Upper lobe of left lung (tissue), 6 donors: ENCODE results near the gene PLIN4. TPM values are rescaled to one million over a fixed set of nuclear protein-coding genes. Genes with fewer than 3 reads are reported as not detected.

Experiments
- ATAC-seq, 2 donors: fragments of 200-7000 bp; cut with Tn5 transposase; one replicate each; pipeline ENCODE4 v1.9.1; 2022; ENCODE audit warnings: mild to moderate bottlenecking in 2 of 2, moderate library complexity in 2 of 2; ENCODE audit not compliant: low FRiP score in 2 of 2
- DNase-seq, 2 donors: peaks; one replicate each; pipeline ENCODE4 v3.0.0-alpha.2; 2019 to 2020
- H3K27ac ChIP-seq, 4 donors: fragments of 200-600 bp; sonication (generic); one replicate each; pipeline ENCODE4 v1.5.1; 2016 to 2019
- H3K27me3 ChIP-seq, 4 donors: fragments of 200-600 bp; sonication (generic); one replicate each; pipeline ENCODE4 v1.5.1; 2017 to 2019
- H3K36me3 ChIP-seq, 4 donors: fragments of 200-600 bp; sonication (generic); one replicate each; pipeline ENCODE4 v1.5.1; 2016 to 2019
- H3K4me1 ChIP-seq, 4 donors: fragments of 200-600 bp; sonication (generic); one replicate each; pipeline ENCODE4 v1.5.1; 2018 to 2019
- H3K4me3 ChIP-seq, 4 donors: fragments of 200-600 bp; sonication (generic); one replicate each; pipeline ENCODE4 v1.5.1; 2017 to 2019; ENCODE audit warnings: mild to moderate bottlenecking in 2 of 4, moderate library complexity in 1 of 4
- H3K9me3 ChIP-seq, 4 donors: fragments of 200-600 bp; sonication (generic); one replicate each; pipeline ENCODE4 v1.5.1; 2018 to 2019
- EP300 ChIP-seq, 4 donors: sonication (generic); formaldehyde crosslinking; IDR thresholded peaks; one replicate each; pipeline ENCODE4 v1.5.1; 2017; ENCODE audit warnings: antibody characterized with exemption in 4 of 4, control low read depth in 2 of 4
- POLR2A ChIP-seq, 4 donors: fragments of 450-650 bp; IDR thresholded peaks; one replicate each; pipeline ENCODE4 v1.5.1; 2016 to 2017; ENCODE audit warnings: antibody characterized with exemption in 4 of 4, mild to moderate bottlenecking in 2 of 4
- POLR2AphosphoS5 ChIP-seq, 2 donors: sonication (generic); formaldehyde crosslinking; IDR thresholded peaks; one replicate each; pipeline ENCODE4 v1.5.1; 2017; ENCODE audit warnings: antibody characterized with exemption in 2 of 2
- WGBS, 2 donors: methylation state at CpG; one replicate each; pipeline ENCODE4 v1.1.5; 2017 to 2018; 5-methylcytosine and 5-hydroxymethylcytosine counted together
- total RNA-seq, 6 donors: library from RNA; depleted of rRNA in 4 of 6; stranded (reverse); fragments of >200 nt in 4 of 6; gene quantifications; one replicate each; pipeline versions ENCODE4 v1.1.0 to v1.2.1, GENCODE V29; 2016 to 2021
- TF ChIP-seq, protein P1 (sequence below), 6 experiments: fragments of 450-650 bp in 4 of 6; fragments of 200-600 bp in 2 of 6; sonication (generic) in 2 of 6; IDR thresholded peaks; one replicate each; pipeline ENCODE4 v1.5.1; 2016 to 2019; ENCODE audit warnings: antibody characterized with exemption in 6 of 6
- donor health status: DM: no; HTN: no; CAD: no; lungs with moderate emphysema.
- donor health status: DM: no; HTN: yes; CAD: no; lungs with severe emphysema.

Gene PLIN4
- total RNA-seq, 6 donors from 2014 or later = 1.8 to 11.5 (median 3.8) TPM

GRCh38 chr19:4467835-4468234, 50.5 kb downstream of the PLIN4 start:
- WGBS, 2 donors = 86 to 91% methylated on average over 3 of the region's 3 CpGs
- TF ChIP-seq POLR2A (IDR thresholded peaks at IDR 0.05) = no peak
- no peak for TF ChIP-seq EP300 (IDR thresholded peaks at IDR 0.05)
- TF ChIP-seq, protein P1, sequence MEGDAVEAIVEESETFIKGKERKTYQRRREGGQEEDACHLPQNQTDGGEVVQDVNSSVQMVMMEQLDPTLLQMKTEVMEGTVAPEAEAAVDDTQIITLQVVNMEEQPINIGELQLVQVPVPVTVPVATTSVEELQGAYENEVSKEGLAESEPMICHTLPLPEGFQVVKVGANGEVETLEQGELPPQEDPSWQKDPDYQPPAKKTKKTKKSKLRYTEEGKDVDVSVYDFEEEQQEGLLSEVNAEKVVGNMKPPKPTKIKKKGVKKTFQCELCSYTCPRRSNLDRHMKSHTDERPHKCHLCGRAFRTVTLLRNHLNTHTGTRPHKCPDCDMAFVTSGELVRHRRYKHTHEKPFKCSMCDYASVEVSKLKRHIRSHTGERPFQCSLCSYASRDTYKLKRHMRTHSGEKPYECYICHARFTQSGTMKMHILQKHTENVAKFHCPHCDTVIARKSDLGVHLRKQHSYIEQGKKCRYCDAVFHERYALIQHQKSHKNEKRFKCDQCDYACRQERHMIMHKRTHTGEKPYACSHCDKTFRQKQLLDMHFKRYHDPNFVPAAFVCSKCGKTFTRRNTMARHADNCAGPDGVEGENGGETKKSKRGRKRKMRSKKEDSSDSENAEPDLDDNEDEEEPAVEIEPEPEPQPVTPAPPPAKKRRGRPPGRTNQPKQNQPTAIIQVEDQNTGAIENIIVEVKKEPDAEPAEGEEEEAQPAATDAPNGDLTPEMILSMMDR (IDR thresholded peaks at IDR 0.05) = no peak
- no peak for TF ChIP-seq POLR2AphosphoS5 (IDR thresholded peaks at IDR 0.05)
- H3K36me3 ChIP-seq = no peaks in the 10 kb centered on the region
- no peaks in the 10 kb centered on the region for H3K9me3 ChIP-seq
- no peak overlapping the region for H3K4me3 ChIP-seq
- no peak overlapping the region for H3K27ac ChIP-seq
- H3K27me3 ChIP-seq = no peaks in the 10 kb centered on the region
- ATAC-seq (no peak), DNase-seq (no peak)
- peaks cover 3 to 10% (median 5%) of the 10 kb centered on the region in 4 donors for H3K4me1 ChIP-seq

- TF ChIP-seq, protein P1 (IDR thresholded peaks at IDR 0.05) = no peak
- no peak for TF ChIP-seq POLR2AphosphoS5 (IDR thresholded peaks at IDR 0.05)
- TF ChIP-seq EP300 (IDR thresholded peaks at IDR 0.05) = no peak
- no peak for TF ChIP-seq POLR2A (IDR thresholded peaks at IDR 0.05)
- 80 to 86% methylated on average over 8 of the region's 8 CpGs for WGBS, 2 donors
Measured at GRCh38 chr19:4464815-4465581, 53.3 kb downstream of the PLIN4 start.

DNA sequence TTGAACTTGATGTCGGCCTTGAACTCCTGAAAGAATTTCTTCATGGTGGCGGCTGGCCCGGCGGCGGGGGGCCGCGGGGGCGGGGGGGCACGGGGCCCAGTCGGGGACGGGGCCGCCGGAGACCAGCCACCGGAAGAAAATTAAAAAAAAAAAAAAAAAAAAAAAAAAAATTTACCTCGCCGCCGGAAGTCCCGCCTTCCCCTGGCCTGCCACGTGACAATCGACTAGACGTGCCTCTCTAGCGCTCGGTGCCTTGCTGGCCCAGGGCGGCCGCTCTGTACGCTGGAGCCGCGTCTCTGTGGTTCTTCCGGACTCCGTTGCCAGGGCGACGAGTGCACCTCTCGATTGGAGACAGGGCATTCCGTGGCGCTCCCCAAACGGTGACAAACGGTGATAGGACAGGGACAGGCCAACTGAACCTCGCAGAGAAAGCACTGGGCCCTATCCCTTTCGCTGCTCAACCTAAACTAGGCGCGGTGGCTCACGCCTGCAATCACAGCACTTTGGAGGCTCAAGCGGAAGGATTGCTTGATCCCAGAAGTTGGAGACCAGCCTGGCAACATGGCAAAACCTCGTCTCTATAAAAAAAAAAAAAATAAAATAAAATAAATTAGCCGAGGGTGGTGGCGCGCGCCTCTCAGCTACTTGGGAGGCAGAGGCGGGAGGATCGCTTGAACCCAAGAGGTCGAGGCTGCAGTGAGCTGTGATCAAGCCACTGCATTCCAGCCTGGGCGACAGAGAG, 60.5 kb downstream of the PLIN4 start, which contains the start of gene UBXN6:
Gene UBXN6 (minus strand): TSS at position 141 of the 742 bp plus-strand sequence. CDS start 97 bp downstream, at position 44.
- peak; percentile 96 to 100 for DNase-seq
- Histone ChIP-seq H3K4me3 (peak within 1 kb of the TSS; percentile 62 to 97 (median 75)), H3K4me1 (peaks cover 14 to 25% (median 17%) of the 10 kb centered on the region in 4 donors), H3K9me3 (no peaks in the 10 kb centered on the region), H3K27ac (peak within 1 kb of the TSS; percentile 77 to 90 (median 90)), H3K27me3 (no peaks in the 10 kb centered on the region), H3K36me3 (peaks cover 4 to 20% (median 15%) of the 10 kb centered on the region in 4 donors)
- ATAC-seq = peak; percentile 95 to 96
- WGBS, 2 donors = 12 to 14% methylated on average over 48 to 51 of the region's 52 CpGs
- TF ChIP-seq POLR2AphosphoS5 (IDR thresholded peaks at IDR 0.05) = peak; percentile 32 to 65
- peak in 1 of 4 donors; percentile 49 for TF ChIP-seq POLR2A (IDR thresholded peaks at IDR 0.05)
- TF ChIP-seq, protein P1 (IDR thresholded peaks at IDR 0.05) = peak in 2 of 6 experiments; percentile 23 to 45
- TF ChIP-seq EP300 (IDR thresholded peaks at IDR 0.05) = no peak

More at GRCh38 chr19:4464815-4465581, 53.3 kb downstream of the PLIN4 start:
- Histone ChIP-seq H3K36me3 (no peaks in the 10 kb centered on the region), H3K4me1 (no peaks in the 10 kb centered on the region), H3K27ac (no peak overlapping the region), H3K27me3 (no peaks in the 10 kb centered on the region), H3K4me3 (no peak overlapping the region), H3K9me3 (no peaks in the 10 kb centered on the region)
- no peak for DNase-seq
- ATAC-seq = no peak

- no peaks in the 10 kb centered on the region for H3K27me3 ChIP-seq
Measured at GRCh38 chr19:4456843-4457653, 61.2 kb downstream of the PLIN4 start.

More at GRCh38 chr19:4456843-4457653, 61.2 kb downstream of the PLIN4 start:
- WGBS, 2 donors = 3 to 7% methylated on average over 16 to 19 of the region's 53 CpGs
- no peak for TF ChIP-seq POLR2A (IDR thresholded peaks at IDR 0.05)
- no peak for TF ChIP-seq POLR2AphosphoS5 (IDR thresholded peaks at IDR 0.05)
- TF ChIP-seq, protein P1 (IDR thresholded peaks at IDR 0.05) = no peak
- no peak for TF ChIP-seq EP300 (IDR thresholded peaks at IDR 0.05)
- peak in 1 of 2 donors; percentile 78 for ATAC-seq
- Histone ChIP-seq H3K4me3 (peak overlapping the region; percentile 62 to 97 (median 75)), H3K4me1 (peaks cover 14 to 25% (median 17%) of the 10 kb centered on the region in 4 donors), H3K27ac (peak overlapping the region; percentile 77 to 90 (median 90)), H3K36me3 (peaks cover 10 to 28% (median 23%) of the 10 kb centered on the region in 4 donors), H3K9me3 (no peaks in the 10 kb centered on the region)
- peak in 1 of 2 donors; percentile 47 for DNase-seq
